Neuronal stem cell (in vitro differentiated cells): ENCODE data around the gene RTBDN.
"Not testable (repeated sequence)": the region's sequence is repeated elsewhere in the genome, so short reads cannot be mapped to it uniquely, and the experiment has no call there.

Source experiments
- DNase-seq: peaks from one replicate; pipeline ENCODE4 v3.0.0-alpha.2; 2013; ENCODE audit warnings: low spot score
- H2AFZ ChIP-seq: one replicate; pipeline ENCODE4 v1.6.1; 2013; ENCODE audit warnings: mild to moderate bottlenecking, low read length, inconsistent platforms
- H2AK5ac ChIP-seq: 2 replicates; pipeline ENCODE4 v1.6.1; 2013; ENCODE audit warnings: low read depth, mild to moderate bottlenecking, inconsistent platforms, low read length, moderate library complexity, mixed read lengths
- H2BK120ac ChIP-seq: 2 replicates; pipeline ENCODE4 v1.6.1; 2013; ENCODE audit warnings: low read depth, mild to moderate bottlenecking, inconsistent platforms, low read length, moderate library complexity, mixed read lengths
- H2BK12ac ChIP-seq: one replicate; pipeline ENCODE4 v1.6.1; 2013; ENCODE audit warnings: low read length, inconsistent platforms
- H2BK15ac ChIP-seq: 2 replicates; pipeline ENCODE4 v1.6.1; 2013; ENCODE audit warnings: mild to moderate bottlenecking, low read length, inconsistent platforms, mixed read lengths
- H2BK5ac ChIP-seq: one replicate; pipeline ENCODE4 v1.6.1; 2013; ENCODE audit warnings: inconsistent platforms, mild to moderate bottlenecking, low read length, moderate library complexity
- H3K14ac ChIP-seq: one replicate; pipeline ENCODE4 v1.6.1; 2013; ENCODE audit warnings: low read length, inconsistent platforms
- H3K18ac ChIP-seq: 2 replicates; pipeline ENCODE4 v1.6.1; 2013; ENCODE audit warnings: low read length, inconsistent platforms
- H3K23ac ChIP-seq: 2 replicates; pipeline ENCODE4 v1.6.1; 2013; ENCODE audit warnings: low read depth, mild to moderate bottlenecking, mixed read lengths, low read length, inconsistent platforms; ENCODE audit not compliant: poor library complexity
- H3K27ac ChIP-seq: replicated peaks from 3 replicates; pipeline ENCODE4 v1.5.1; 2013; ENCODE audit warnings: low read length, inconsistent platforms
- H3K27me3 ChIP-seq, 3 experiments: 2 replicates each; pipeline ENCODE4 v1.6.1; 2013; ENCODE audit warnings: low read length in 3 of 3, mild to moderate bottlenecking in 2 of 3, inconsistent platforms in 1 of 3, low read depth in 1 of 3, mixed read lengths in 1 of 3, moderate library complexity in 1 of 3; ENCODE audit not compliant: control insufficient read depth in 3 of 3, insufficient read depth in 3 of 3
- H3K36me3 ChIP-seq, 2 donors: replicated peaks in 1 of 2; 2 replicates each; pipeline ENCODE4 v1.6.1; 2013; ENCODE audit warnings: low read length in 2 of 2; ENCODE audit not compliant: control insufficient read depth in 2 of 2, insufficient read depth in 2 of 2
- H3K4ac ChIP-seq: 2 replicates; pipeline ENCODE4 v1.6.1; 2013; ENCODE audit warnings: inconsistent platforms, mild to moderate bottlenecking, low read length, moderate library complexity
- H3K4me1 ChIP-seq, 2 donors: 1 replicate in 1 of 2; 2 replicates in 1 of 2; pipeline ENCODE4 v1.6.1; 2013; ENCODE audit warnings: low read length in 2 of 2, low read depth in 1 of 2; ENCODE audit not compliant: control insufficient read depth in 2 of 2, insufficient read depth in 1 of 2
- H3K4me2 ChIP-seq: one replicate; pipeline ENCODE4 v1.6.1; 2013; ENCODE audit warnings: mild to moderate bottlenecking, low read length, inconsistent platforms; ENCODE audit not compliant: insufficient read depth, poor library complexity, severe bottlenecking
- H3K4me3 ChIP-seq, 2 donors: 2 replicates each; pipeline ENCODE4 v1.5.1; 2013; ENCODE audit warnings: low read length in 2 of 2, mild to moderate bottlenecking in 2 of 2, inconsistent platforms in 1 of 2, moderate library complexity in 1 of 2
- H3K79me1 ChIP-seq: one replicate; pipeline ENCODE4 v1.6.1; 2013; ENCODE audit warnings: low read depth, mild to moderate bottlenecking, inconsistent platforms, low read length, moderate library complexity
- H3K9ac ChIP-seq: one replicate; pipeline ENCODE4 v1.6.1; 2013; ENCODE audit warnings: mild to moderate bottlenecking, low read depth, low read length, inconsistent platforms; ENCODE audit not compliant: poor library complexity
- H3K9me3 ChIP-seq, 2 donors: replicated peaks in 1 of 2; 2 replicates each; pipeline versions ENCODE3 to v1.6.1; 2013; ENCODE audit warnings: low read length in 2 of 2, mild to moderate bottlenecking in 2 of 2, inconsistent platforms in 1 of 2, low read depth in 1 of 2, mixed read lengths in 1 of 2, moderate library complexity in 1 of 2; ENCODE audit not compliant: control insufficient read depth in 2 of 2, insufficient read depth in 1 of 2
- H4K8ac ChIP-seq: one replicate; pipeline ENCODE4 v1.6.1; 2013; ENCODE audit warnings: low read depth, mild to moderate bottlenecking, inconsistent platforms, low read length, moderate library complexity
- H4K91ac ChIP-seq: one replicate; pipeline ENCODE4 v1.6.1; 2013; ENCODE audit warnings: low read length, low read depth, mild to moderate bottlenecking, inconsistent platforms; ENCODE audit not compliant: poor library complexity
- WGBS, 2 donors: extraction: QIAGEN DNeasy Blood & Tissue Kit; methylation state at CpG; one replicate each; pipeline ENCODE4 v1.1.7; 2013; ENCODE audit warnings: missing lambda C conversion rate in 2 of 2, mixed read lengths in 1 of 2; ENCODE audit not compliant: insufficient read length in 2 of 2, insufficient replicate concordance in 1 of 2; ENCODE audit errors: extremely low coverage in 2 of 2; 5-methylcytosine and 5-hydroxymethylcytosine counted together

RTBDN gene

GRCh38 chr19:12800466-12800770, 34.0 kb downstream of the RTBDN start:
- Histone ChIP-seq H2BK5ac (no peak overlapping the region), H3K27me3 (no peaks in the 10 kb centered on the region), H4K8ac (no peak overlapping the region), H2BK12ac (no peak overlapping the region), H3K23ac (no peak overlapping the region), H3K27ac (no peak overlapping the region), H3K18ac (no peak overlapping the region), H4K91ac (no peak overlapping the region), H3K9me3 (no peaks in the 10 kb centered on the region), H2BK15ac (no peak overlapping the region), H3K4me1 (peaks cover 12 to 14% of the 10 kb centered on the region in 2 donors), H3K4me2 (peak overlapping the region; percentile 84), H3K9ac (peak overlapping the region; percentile 56), H3K4ac (no peak overlapping the region), H2AK5ac (no peak overlapping the region), H3K79me1 (peaks cover 11% of the 10 kb centered on the region), H3K4me3 (peak overlapping the region; percentile 86 to 96), H3K14ac (no peak overlapping the region), H2BK120ac (no peak overlapping the region), H2AFZ (no peak overlapping the region), H3K36me3 (peaks cover 12 to 33% of the 10 kb centered on the region in 2 donors)
- WGBS, 2 donors = no CpG with 5 or more reads among the region's 1 CpG
- no peak for DNase-seq

- H2BK12ac ChIP-seq = no peak overlapping the region
- H2AFZ ChIP-seq = no peak overlapping the region
- no peaks in the 10 kb centered on the region for H3K27me3 ChIP-seq
- no peak overlapping the region for H3K4me2 ChIP-seq
- no CpG with 5 or more reads among the region's 18 CpGs for WGBS, 2 donors
- no peak overlapping the region for H2BK15ac ChIP-seq
- H3K4me1 ChIP-seq = peaks cover 12 to 14% of the 10 kb centered on the region in 2 donors
- H4K91ac ChIP-seq = no peak overlapping the region
- H2AK5ac ChIP-seq = no peak overlapping the region
- no peak overlapping the region for H3K9ac ChIP-seq
- peaks cover 12 to 33% of the 10 kb centered on the region in 2 donors for H3K36me3 ChIP-seq
- no peak overlapping the region for H3K23ac ChIP-seq
- no peak overlapping the region for H3K18ac ChIP-seq
- no peak overlapping the region for H3K14ac ChIP-seq
- H3K27ac ChIP-seq = no peak overlapping the region
- H3K4ac ChIP-seq = no peak overlapping the region
- H3K4me3 ChIP-seq = peak overlapping the region in 1 of 2 donors; percentile 86
- peaks cover 11% of the 10 kb centered on the region for H3K79me1 ChIP-seq
- DNase-seq = no peak
- no peaks in the 10 kb centered on the region for H3K9me3 ChIP-seq
- no peak overlapping the region for H2BK5ac ChIP-seq
- no peak overlapping the region for H2BK120ac ChIP-seq
- no peak overlapping the region for H4K8ac ChIP-seq
Observed at GRCh38 chr19:12799742-12800465, 34.5 kb downstream of the RTBDN start.

- not testable (repeated sequence) for H2BK15ac ChIP-seq, H2BK5ac ChIP-seq, H3K4me3 ChIP-seq, H2AFZ ChIP-seq, H2BK120ac ChIP-seq, DNase-seq, H2BK12ac ChIP-seq, H3K4ac ChIP-seq, H3K27ac ChIP-seq, H2AK5ac ChIP-seq, H3K18ac ChIP-seq, H3K14ac ChIP-seq, H4K91ac ChIP-seq, H3K4me2 ChIP-seq, H3K27me3 ChIP-seq, H3K23ac ChIP-seq, H4K8ac ChIP-seq, H3K9me3 ChIP-seq, H3K9ac ChIP-seq
- H3K4me1 ChIP-seq = peaks cover 14 to 22% of the 10 kb centered on the region in 2 donors
- no CpG with 5 or more reads among the region's 7 CpGs for WGBS, 2 donors
- H3K36me3 ChIP-seq = peaks cover 12 to 33% of the 10 kb centered on the region in 2 donors
- H3K79me1 ChIP-seq = peaks cover 13% of the 10 kb centered on the region
Observed at GRCh38 chr19:12797607-12798006, 36.8 kb downstream of the RTBDN start.

- H3K9me3 ChIP-seq = no peaks in the 10 kb centered on the region
- no peak overlapping the region for H3K4ac ChIP-seq
- H4K91ac ChIP-seq = no peak overlapping the region
- H2BK5ac ChIP-seq = no peak overlapping the region
- peaks cover 12 to 33% of the 10 kb centered on the region in 2 donors for H3K36me3 ChIP-seq
- H3K4me2 ChIP-seq = no peak overlapping the region
- no peak for DNase-seq
- H2AFZ ChIP-seq = no peak overlapping the region
- no peak overlapping the region for H2BK12ac ChIP-seq
- H3K14ac ChIP-seq = no peak overlapping the region
- WGBS, 2 donors = no CpG with 5 or more reads among the region's 6 CpGs
- no peak overlapping the region for H2BK15ac ChIP-seq
- peaks cover 0 to 14% (median 3%) of the 10 kb centered on the region in 3 experiments for H3K27me3 ChIP-seq
- H4K8ac ChIP-seq = no peak overlapping the region
- H3K79me1 ChIP-seq = peaks cover 13% of the 10 kb centered on the region
- no peak overlapping the region for H2AK5ac ChIP-seq
- no peak overlapping the region for H3K23ac ChIP-seq
- peaks cover 10 to 19% of the 10 kb centered on the region in 2 donors for H3K4me1 ChIP-seq
- H3K4me3 ChIP-seq = no peak overlapping the region
- no peak overlapping the region for H3K18ac ChIP-seq
- no peak overlapping the region for H3K27ac ChIP-seq
- no peak overlapping the region for H3K9ac ChIP-seq
- no peak overlapping the region for H2BK120ac ChIP-seq
Observed at GRCh38 chr19:12797141-12797587, 37.2 kb downstream of the RTBDN start.
